Gastrocnemius medialis (tissue), 4 donors: ENCODE results near the gene SLC2A2.

Experiments used
- CTCF ChIP-seq, 5 experiments: fragments of 450-650 bp in 3 of 5; fragments of 200-600 bp in 2 of 5; sonication (generic) in 2 of 5; IDR thresholded peaks in 4 of 5; conservative IDR thresholded peaks in 1 of 5; 1 replicate in 4 of 5; 2 replicates in 1 of 5; pipeline ENCODE4 v1.5.1; 2016 to 2019; ENCODE audit warnings: antibody characterized with exemption in 5 of 5, mild to moderate bottlenecking in 3 of 5, moderate library complexity in 3 of 5
- POLR2A ChIP-seq, 2 donors: fragments of 450-650 bp; IDR thresholded peaks; one replicate each; pipeline ENCODE4 v1.6.1; 2017; ENCODE audit warnings: antibody characterized with exemption in 2 of 2, mild to moderate bottlenecking in 2 of 2, moderate library complexity in 2 of 2

- TF ChIP-seq CTCF (IDR thresholded peaks at IDR 0.05 in 4 of 5, conservative IDR thresholded peaks at IDR 0.05 in 1 of 5) (no peak), POLR2A (IDR thresholded peaks at IDR 0.05) (no peak)
Measured at GRCh38 chr3:171058873-171059603, 32.5 kb upstream of the SLC2A2 start.
